GF-D8 (cell line): ENCODE data around the gene RAC2.
A peak's percentile ranks its signal among the peaks of the same experiment; 100 is the strongest.

Source experiments
- DNase-seq: peaks from one replicate; lab custom pipeline; 2025; lab: John Stamatoyannopoulos, UW

RAC2 gene

DNA sequence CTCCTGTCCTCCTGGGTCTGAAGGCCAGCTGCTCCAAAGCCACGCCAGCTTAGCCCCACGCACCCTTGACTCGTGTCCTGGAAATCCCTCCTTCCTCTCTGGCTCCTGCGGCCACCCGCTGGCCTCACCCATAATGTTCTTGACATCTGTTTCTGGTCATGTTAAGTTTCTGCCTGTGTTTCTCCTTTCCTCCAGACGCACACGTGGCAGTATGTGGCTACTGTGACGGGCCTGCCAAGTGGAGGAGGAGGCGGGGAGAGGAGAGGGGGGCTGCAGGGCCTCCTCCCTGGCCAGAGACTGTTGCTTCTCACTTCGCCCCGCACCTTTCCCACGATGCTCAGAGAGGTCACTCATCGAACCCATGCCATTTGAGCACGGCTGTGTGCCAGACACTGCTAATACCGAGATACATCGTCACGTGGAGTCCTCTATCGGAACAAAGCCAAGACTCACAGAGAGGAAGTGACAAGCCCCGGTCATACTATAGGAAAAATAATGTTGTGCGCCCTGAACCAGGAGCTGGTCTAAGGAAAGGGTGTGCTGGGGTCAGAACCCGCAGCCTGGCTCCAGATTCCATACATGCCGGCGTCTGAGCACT is 67.5 kb downstream of the RAC2 start:
- DNase-seq: peak; percentile 76

DNA sequence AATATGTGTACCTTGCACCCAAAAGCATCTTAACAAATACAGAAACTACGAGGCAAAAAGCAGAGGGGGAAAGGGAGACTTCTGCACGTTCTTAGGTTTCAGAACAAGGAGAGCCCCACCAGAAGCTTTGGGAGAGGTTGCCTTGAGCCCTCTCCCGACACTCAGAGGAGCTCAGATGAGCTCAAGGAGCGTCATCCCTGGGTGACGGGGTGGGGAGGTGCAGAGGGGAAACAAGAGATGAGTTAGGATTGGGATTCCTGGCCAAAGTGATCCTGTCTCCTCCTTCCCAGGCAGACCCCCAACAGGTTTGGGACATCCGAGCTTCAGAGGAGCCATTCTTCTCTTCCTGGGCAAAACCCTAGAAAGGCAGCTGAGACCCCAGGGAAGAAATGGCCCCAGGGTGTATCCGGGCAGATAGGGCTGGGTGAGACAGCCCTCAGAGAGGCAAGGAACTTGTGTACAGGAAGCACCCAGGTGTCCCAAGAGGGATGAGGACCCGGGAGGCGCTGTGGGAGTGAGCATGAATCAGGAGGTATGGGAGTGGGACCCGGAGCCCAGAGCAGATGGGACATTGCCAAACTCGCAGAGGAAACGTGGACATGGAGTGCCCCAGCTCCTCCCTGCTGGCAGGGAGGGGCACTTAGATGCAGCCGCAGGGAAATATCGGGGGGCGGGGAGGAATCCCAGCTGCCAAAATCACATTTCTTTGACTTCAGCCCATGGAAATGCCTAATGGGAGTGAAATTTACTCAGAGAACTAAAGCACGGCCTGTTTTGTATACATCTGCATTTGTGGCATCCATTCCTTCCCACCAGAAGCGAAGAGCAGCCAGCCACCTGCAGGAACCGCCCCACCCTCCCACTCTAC is 68.4 kb downstream of the RAC2 start:
- no peak for DNase-seq
